ENCODE data around the gene AMOTL2.

Gene AMOTL2

DNA sequence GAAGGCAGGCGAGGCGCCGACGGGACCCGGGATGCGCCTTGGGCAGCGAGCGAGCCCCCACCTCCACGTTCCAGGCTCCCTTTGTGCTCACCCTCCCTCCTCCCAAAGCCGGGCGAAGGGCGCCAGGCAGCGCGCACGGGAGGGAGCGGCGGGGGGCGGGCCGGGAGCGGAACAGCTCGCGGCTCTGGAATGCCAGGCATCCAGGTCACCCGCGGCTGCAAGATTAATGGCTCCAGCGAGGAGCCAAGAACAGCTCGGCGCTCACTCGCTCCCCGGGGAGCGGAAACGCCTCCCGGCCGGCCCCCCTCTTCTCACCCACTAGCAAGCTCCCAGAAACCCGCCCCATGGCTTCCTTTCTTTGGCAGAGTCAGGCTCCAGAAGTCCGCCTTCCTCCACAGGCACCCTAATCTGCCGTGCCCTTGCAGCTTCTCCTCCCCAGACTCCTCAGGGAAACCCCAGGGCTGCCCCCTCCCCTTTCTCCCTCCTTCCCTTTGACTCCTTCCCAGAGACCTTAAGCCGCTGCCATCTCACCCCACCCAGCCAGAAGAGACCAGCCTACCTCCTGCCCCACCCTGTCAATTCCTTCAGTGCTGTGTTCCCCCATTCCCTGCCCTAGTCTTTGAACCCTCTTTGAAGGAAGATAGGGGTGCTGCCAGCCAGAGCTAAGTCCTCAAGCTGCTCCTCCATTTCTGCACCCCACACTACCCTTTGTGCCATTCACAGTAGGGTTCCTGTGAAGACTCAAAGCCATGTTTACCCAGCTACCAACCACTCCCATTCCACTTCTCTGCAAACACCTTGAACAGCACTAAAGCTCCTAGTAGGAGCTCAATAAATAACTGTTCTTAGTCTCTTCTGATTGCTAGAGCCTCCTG, 9.9 kb downstream of the AMOTL2 start:
- H3K36me3 ChIP-seq: peaks cover 97% of the 10 kb centered on the region
- TF ChIP-seq, protein P1, sequence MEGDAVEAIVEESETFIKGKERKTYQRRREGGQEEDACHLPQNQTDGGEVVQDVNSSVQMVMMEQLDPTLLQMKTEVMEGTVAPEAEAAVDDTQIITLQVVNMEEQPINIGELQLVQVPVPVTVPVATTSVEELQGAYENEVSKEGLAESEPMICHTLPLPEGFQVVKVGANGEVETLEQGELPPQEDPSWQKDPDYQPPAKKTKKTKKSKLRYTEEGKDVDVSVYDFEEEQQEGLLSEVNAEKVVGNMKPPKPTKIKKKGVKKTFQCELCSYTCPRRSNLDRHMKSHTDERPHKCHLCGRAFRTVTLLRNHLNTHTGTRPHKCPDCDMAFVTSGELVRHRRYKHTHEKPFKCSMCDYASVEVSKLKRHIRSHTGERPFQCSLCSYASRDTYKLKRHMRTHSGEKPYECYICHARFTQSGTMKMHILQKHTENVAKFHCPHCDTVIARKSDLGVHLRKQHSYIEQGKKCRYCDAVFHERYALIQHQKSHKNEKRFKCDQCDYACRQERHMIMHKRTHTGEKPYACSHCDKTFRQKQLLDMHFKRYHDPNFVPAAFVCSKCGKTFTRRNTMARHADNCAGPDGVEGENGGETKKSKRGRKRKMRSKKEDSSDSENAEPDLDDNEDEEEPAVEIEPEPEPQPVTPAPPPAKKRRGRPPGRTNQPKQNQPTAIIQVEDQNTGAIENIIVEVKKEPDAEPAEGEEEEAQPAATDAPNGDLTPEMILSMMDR (IDR thresholded peaks at IDR 0.05; ENCODE audit: low read depth, low read length): no peak
- H3K9me3 ChIP-seq (ENCODE audit: severe bottlenecking): no peaks in the 10 kb centered on the region
- peak; percentile 94 for DNase-seq
- H3K4me3 ChIP-seq (ENCODE audit: low read depth, low read length): no peak overlapping the region; the same call in 1 of the 2 replicates
- H3K27ac ChIP-seq: peak overlapping the region; percentile 71
- no peaks in the 10 kb centered on the region for H3K27me3 ChIP-seq (ENCODE audit: insufficient read depth, low read depth, severe bottlenecking)

DNA sequence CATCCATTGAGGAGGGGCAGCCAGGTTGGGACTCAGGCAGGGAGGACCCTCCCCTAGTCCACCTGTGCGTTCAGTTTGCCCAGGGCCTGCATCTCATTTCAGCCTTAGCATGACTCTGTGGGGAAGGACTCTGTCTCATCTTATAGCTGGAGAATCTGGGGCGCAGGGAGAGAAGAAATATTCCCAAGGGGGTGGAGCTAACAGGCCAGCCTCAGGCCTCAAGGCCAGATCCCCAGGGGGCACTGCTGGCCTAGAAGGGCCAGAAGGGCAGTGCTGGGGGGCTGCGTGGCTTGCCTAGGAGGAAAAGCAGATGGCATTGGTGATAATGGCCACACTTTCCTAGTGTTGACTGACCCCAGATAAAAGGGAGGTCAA, 10.9 kb downstream of the AMOTL2 start:
- TF ChIP-seq, protein P1 (IDR thresholded peaks at IDR 0.05; ENCODE audit: low read depth, low read length): no peak
- no peaks in the 10 kb centered on the region for H3K9me3 ChIP-seq (ENCODE audit: severe bottlenecking)
- H3K27me3 ChIP-seq (ENCODE audit: insufficient read depth, low read depth, severe bottlenecking): no peaks in the 10 kb centered on the region
- H3K4me3 ChIP-seq (ENCODE audit: low read depth, low read length): no peak overlapping the region
- no peak for DNase-seq
- H3K27ac ChIP-seq: peak overlapping the region; percentile 63
- H3K36me3 ChIP-seq: peaks cover 97% of the 10 kb centered on the region

DNA sequence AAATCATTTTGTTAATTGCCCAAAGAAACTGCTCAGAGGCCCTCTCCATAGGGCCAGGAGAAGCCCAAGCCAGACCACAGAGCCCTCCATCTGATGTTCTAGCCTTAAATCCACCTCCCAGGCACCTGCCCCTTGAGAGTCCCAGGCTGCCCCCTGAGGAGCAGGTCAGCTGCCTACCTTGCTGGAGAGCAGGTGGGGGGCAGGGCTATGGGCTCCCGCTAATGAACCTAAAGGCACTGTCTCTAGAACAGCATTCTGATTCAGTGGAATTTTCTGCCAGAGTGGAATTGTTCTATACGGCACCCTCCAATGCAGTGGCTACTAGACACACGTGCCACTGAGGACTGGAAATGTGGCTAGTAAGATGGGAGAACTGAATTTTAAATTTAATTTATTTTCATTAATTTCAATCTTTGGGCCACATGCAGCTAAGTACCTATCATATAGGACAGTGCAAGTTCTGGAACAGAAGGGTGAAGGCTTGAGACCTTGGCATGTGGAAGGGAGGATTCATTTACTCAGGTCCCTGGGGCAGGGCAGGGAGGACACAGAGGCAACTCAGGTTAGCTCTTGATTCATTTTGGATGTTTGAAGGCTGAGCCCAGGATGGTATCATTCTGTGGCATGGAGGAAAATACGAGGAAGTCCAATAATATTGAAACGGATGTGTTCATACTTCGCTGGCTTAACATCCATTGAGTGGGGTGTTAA, 11.4 kb downstream of the AMOTL2 start:
- Histone ChIP-seq H3K4me3 (ENCODE audit: low read depth, low read length) (no peak overlapping the region), H3K27ac (no peak overlapping the region; the same call in 1 of the 2 replicates)
- no peak for DNase-seq

DNA sequence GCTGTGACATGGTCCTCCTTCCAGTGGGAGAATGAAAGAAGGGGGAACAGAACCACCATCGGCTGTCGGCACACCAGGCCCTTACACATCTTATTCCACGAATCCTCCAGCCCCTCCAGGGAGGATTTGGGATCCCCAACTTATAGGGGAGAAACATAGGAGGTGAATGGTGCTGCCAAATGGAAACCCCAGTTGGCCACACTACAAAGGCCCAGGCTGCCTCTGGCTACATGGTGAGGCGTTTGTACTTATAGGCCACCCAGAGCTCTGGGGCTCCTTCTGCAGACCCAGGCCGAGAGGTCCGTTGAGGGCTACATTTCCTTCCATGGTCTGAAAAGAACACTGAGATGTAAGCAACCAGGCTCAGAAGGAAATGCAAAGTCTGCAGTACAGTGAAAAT, 12.0 kb downstream of the AMOTL2 start:
- Histone ChIP-seq H3K9me3 (ENCODE audit: severe bottlenecking) (no peaks in the 10 kb centered on the region), H3K27me3 (ENCODE audit: insufficient read depth, low read depth, severe bottlenecking) (no peaks in the 10 kb centered on the region), H3K4me3 (ENCODE audit: low read depth, low read length) (no peak overlapping the region), H3K36me3 (peaks cover 97% of the 10 kb centered on the region), H3K27ac (no peak overlapping the region)
- TF ChIP-seq, protein P1 (IDR thresholded peaks at IDR 0.05; ENCODE audit: low read depth, low read length): no peak
- DNase-seq: no peak

More for the DNA sequence above, 11.4 kb downstream of the AMOTL2 start:
- no peaks in the 10 kb centered on the region for H3K9me3 ChIP-seq (ENCODE audit: severe bottlenecking)
- TF ChIP-seq, protein P1 (IDR thresholded peaks at IDR 0.05; ENCODE audit: low read depth, low read length): no peak
- H3K36me3 ChIP-seq: peaks cover 97% of the 10 kb centered on the region
- H3K27me3 ChIP-seq (ENCODE audit: insufficient read depth, low read depth, severe bottlenecking): no peaks in the 10 kb centered on the region

DNA sequence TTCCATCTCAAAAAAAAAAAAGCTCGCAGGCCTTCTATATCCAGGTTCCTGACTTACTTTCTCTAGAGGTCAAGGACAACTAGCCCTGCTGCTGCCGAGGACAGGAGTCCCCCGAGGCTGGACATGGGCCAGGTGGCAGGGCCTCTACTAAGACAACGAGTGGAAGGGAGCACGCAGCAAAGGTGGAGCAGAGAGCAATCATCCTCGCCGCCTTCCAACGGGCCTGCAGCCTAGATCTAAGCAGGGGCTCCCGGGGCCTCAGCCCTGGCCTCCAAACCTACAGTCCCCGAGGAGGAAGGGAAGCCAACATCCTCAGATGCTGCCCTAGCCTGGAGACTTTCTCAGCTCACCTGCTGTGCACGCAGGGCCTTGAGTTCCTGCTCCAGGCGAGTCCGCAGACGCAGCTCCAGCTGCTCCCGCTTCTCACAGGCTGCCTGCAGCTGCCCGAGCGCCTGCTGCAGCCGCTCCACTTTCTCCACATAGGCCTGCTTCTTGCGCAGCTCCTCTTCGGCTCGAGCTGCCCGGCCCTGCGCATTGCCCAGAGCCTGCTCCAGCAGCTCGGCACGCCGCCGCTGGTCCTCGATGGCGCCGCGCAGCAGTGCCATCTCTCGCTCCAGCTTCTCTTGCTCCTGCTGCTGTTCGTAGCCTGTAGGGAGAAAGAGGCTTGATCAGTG, 12.9 kb downstream of the AMOTL2 start:
- Histone ChIP-seq H3K27me3 (ENCODE audit: insufficient read depth, low read depth, severe bottlenecking) (no peaks in the 10 kb centered on the region), H3K9me3 (ENCODE audit: severe bottlenecking) (no peaks in the 10 kb centered on the region), H3K4me3 (ENCODE audit: low read depth, low read length) (no peak overlapping the region), H3K36me3 (peaks cover 97% of the 10 kb centered on the region), H3K27ac (no peak overlapping the region)
- DNase-seq: no peak
- TF ChIP-seq, protein P1 (IDR thresholded peaks at IDR 0.05; ENCODE audit: low read depth, low read length): no peak

All from WERI-Rb-1 (cell line).